ENCODE measurements around the gene AUTS2.

GRCh38 chr7:70720191-70720873 lies 1122.1 kb downstream of the AUTS2 start:
- TF ChIP-seq EZH2 (IDR thresholded peaks at IDR 0.05; ENCODE audit: low read length, missing control alignments) (no peak), CTCF (conservative IDR thresholded peaks at IDR 0.05 in 1 of 2, IDR thresholded peaks at IDR 0.05 in 1 of 2; ENCODE audit: low read depth in 1 of 2, low read length in 2 of 2) (no peak)
